AG20443 (cell line): ENCODE data around the gene MLLT10.

ENCODE experiments used
- DNase-seq: peaks from one replicate; pipeline ENCODE4 v3.0.0; 2012; ENCODE audit warnings: low spot score, mixed read lengths

The MLLT10 gene

GRCh38 chr10:21733710-21734109 lies 199.7 kb downstream of the MLLT10 start:
- DNase-seq, result no peak

- no peak for DNase-seq
Measured at GRCh38 chr10:21737106-21737505, 203.1 kb downstream of the MLLT10 start.

GRCh38 chr10:21740989-21741388 lies 207.0 kb downstream of the MLLT10 start:
- DNase-seq, result no peak

GRCh38 chr10:21742740-21743412 lies 208.8 kb downstream of the MLLT10 start:
- DNase-seq, result no peak

- no peak for DNase-seq
Measured at GRCh38 chr10:21744223-21744622, 210.2 kb downstream of the MLLT10 start.

GRCh38 chr10:21746118-21746517 lies 212.1 kb downstream of the MLLT10 start:
- no peak for DNase-seq

GRCh38 chr10:21747809-21748208 lies 213.8 kb downstream of the MLLT10 start:
- no peak for DNase-seq

GRCh38 chr10:21749788-21750187 lies 215.8 kb downstream of the MLLT10 start:
- DNase-seq, result no peak

- DNase-seq, result no peak
Measured at GRCh38 chr10:21750424-21750823, 216.4 kb downstream of the MLLT10 start.

- no peak for DNase-seq
Measured at GRCh38 chr10:21751341-21752310, 217.6 kb downstream of the MLLT10 start.

GRCh38 chr10:21753497-21754270 lies 219.7 kb downstream of the MLLT10 start:
- DNase-seq, result no peak

- no peak for DNase-seq
Measured at GRCh38 chr10:21754410-21755011, 220.5 kb downstream of the MLLT10 start.

- DNase-seq, result no peak
Measured at GRCh38 chr10:21756707-21757106, 222.7 kb downstream of the MLLT10 start.

- DNase-seq, result no peak
Measured at GRCh38 chr10:21757185-21757901, 223.3 kb downstream of the MLLT10 start.

- DNase-seq, result no peak
Measured at GRCh38 chr10:21758239-21758638, 224.2 kb downstream of the MLLT10 start.

GRCh38 chr10:21758696-21759095 lies 224.7 kb downstream of the MLLT10 start:
- no peak for DNase-seq

- DNase-seq, result no peak
Measured at GRCh38 chr10:21759232-21759631, 225.2 kb downstream of the MLLT10 start.

GRCh38 chr10:21760332-21760731 lies 226.3 kb downstream of the MLLT10 start:
- DNase-seq, result no peak

GRCh38 chr10:21764466-21765189 lies 230.6 kb downstream of the MLLT10 start:
- no peak for DNase-seq

- no peak for DNase-seq
Measured at GRCh38 chr10:21769041-21769440, 235.0 kb downstream of the MLLT10 start.

GRCh38 chr10:21771219-21771618 lies 237.2 kb downstream of the MLLT10 start:
- DNase-seq, result no peak
